Ascending aorta (tissue), 2 donors: Measurements from ENCODE around the gene EDN3. TPM values are rescaled to one million over a fixed set of nuclear protein-coding genes. Genes with fewer than 3 reads are reported as not detected.

Source experiments
- DNase-seq, 2 donors: peaks; one replicate each; pipeline ENCODE4 v3.0.0-alpha.2; 2019; ENCODE audit warnings: low spot score in 2 of 2
- H3K27ac ChIP-seq, 2 donors: fragments of 200-600 bp; sonication (generic); one replicate each; pipeline ENCODE4 v1.5.1; 2016 to 2017; ENCODE audit warnings: mild to moderate bottlenecking in 1 of 2
- H3K27me3 ChIP-seq: fragments of 200-600 bp; sonication (generic); one replicate; pipeline ENCODE4 v1.5.1; 2017
- H3K36me3 ChIP-seq, 2 donors: fragments of 200-600 bp; sonication (generic); one replicate each; pipeline ENCODE4 v1.5.1; 2016
- H3K4me1 ChIP-seq, 2 donors: fragments of 200-600 bp; sonication (generic); one replicate each; pipeline ENCODE4 v1.5.1; 2016 to 2017; ENCODE audit warnings: mild to moderate bottlenecking in 1 of 2
- H3K4me3 ChIP-seq, 2 donors: fragments of 200-600 bp; sonication (generic); one replicate each; pipeline ENCODE4 v1.5.1; 2016 to 2017; ENCODE audit warnings: mild to moderate bottlenecking in 1 of 2
- H3K9me3 ChIP-seq, 2 donors: fragments of 200-600 bp; sonication (generic); one replicate each; pipeline ENCODE4 v1.5.1; 2016
- intact Hi-C: fragments of 100-400 bp; cut with DNase I; formaldehyde crosslinking; loops from one replicate; pipeline ENCODE4 v1.15.1; 2023
- total RNA-seq: library from RNA; depleted of rRNA; stranded (reverse); fragments of >200 nt; gene quantifications from one replicate; pipeline ENCODE4 v1.1.0, GENCODE V29; 2016
- TF ChIP-seq, protein P1 (sequence below), 3 experiments: fragments of 200-600 bp in 2 of 3; fragments of 450-650 bp in 1 of 3; sonication (generic) in 2 of 3; IDR thresholded peaks; one replicate each; pipeline ENCODE4 v1.5.1; 2016 to 2019; ENCODE audit warnings: antibody characterized with exemption in 3 of 3, mild to moderate bottlenecking in 1 of 3, moderate library complexity in 1 of 3

The EDN3 gene
- total RNA-seq, 1 donor from 2014 or later: not detected

DNA sequence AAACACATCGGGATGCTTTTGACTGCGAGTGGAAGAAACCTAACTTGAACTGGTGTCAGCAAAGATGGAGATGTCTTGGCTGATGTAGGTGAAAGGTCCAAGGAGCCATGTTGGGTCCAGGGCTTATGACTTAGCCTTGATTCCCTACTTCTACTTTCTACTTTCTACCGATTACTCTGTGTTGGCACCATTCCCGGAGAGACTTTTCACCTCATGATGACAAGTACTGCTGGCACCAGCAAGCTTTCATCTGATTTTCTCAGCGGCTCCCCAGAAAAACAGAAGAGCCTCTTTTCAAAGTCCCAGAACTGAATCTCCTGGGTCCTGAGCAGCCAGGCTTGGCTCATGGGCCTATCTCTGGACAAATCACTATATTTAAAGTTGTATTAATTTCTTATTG lies 4.9 kb upstream of the EDN3 start:
- Histone ChIP-seq H3K27me3 (no peaks in the 10 kb centered on the region), H3K4me3 (no peak overlapping the region), H3K4me1 (no peaks in the 10 kb centered on the region), H3K9me3 (no peaks in the 10 kb centered on the region), H3K27ac (no peak overlapping the region), H3K36me3 (no peaks in the 10 kb centered on the region)
- intact Hi-C loops: no loop called here
- TF ChIP-seq, protein P1, sequence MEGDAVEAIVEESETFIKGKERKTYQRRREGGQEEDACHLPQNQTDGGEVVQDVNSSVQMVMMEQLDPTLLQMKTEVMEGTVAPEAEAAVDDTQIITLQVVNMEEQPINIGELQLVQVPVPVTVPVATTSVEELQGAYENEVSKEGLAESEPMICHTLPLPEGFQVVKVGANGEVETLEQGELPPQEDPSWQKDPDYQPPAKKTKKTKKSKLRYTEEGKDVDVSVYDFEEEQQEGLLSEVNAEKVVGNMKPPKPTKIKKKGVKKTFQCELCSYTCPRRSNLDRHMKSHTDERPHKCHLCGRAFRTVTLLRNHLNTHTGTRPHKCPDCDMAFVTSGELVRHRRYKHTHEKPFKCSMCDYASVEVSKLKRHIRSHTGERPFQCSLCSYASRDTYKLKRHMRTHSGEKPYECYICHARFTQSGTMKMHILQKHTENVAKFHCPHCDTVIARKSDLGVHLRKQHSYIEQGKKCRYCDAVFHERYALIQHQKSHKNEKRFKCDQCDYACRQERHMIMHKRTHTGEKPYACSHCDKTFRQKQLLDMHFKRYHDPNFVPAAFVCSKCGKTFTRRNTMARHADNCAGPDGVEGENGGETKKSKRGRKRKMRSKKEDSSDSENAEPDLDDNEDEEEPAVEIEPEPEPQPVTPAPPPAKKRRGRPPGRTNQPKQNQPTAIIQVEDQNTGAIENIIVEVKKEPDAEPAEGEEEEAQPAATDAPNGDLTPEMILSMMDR (IDR thresholded peaks at IDR 0.05): no peak
- no peak for DNase-seq

DNA sequence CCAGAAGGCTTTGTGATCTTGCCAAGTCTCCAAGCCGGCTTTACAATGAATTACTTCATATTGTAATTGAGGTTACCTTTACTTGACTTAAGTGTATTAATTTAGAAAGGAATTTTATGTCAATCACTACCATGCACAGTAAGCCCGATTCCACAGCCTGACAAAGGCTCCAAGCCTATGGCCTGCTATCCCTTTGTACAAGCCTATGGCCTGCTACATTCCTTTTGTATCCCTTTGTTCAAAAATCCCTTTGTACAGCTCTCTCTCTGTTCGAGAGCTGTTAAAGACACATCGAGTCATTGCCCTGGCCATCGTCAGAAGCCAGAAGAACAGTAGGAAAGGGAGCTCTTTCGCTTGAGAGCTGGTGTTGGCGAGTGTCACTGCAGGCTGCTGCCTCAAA lies 2.7 kb upstream of the EDN3 start:
- Histone ChIP-seq H3K4me1 (no peaks in the 10 kb centered on the region), H3K9me3 (no peaks in the 10 kb centered on the region), H3K36me3 (no peaks in the 10 kb centered on the region), H3K27ac (no peak overlapping the region), H3K4me3 (no peak overlapping the region), H3K27me3 (no peaks in the 10 kb centered on the region)
- intact Hi-C loops: no loop called here
- TF ChIP-seq, protein P1 (IDR thresholded peaks at IDR 0.05): no peak
- no peak for DNase-seq

DNA sequence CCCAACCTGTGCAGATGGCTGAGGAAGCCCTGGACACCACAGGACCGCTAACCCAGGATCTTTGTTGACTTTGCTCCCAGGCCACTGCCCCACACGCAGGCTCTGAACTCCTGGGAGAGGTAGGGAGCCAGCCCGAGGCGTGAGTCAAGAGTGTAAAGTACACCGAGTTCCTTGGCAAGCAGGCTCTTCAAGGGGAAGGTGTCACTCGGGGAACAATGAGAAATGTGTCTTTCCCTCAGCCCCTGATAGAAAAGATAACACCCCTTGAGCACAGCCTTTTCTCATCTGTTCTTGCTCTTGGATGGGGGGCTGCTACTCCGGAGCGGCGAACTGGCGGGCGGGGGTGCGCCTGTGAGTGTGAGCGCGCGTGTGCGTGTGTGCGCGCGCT lies 472 bp upstream of the EDN3 start:
- no peaks in the 10 kb centered on the region for H3K27me3 ChIP-seq
- H3K9me3 ChIP-seq: no peaks in the 10 kb centered on the region
- no peak for DNase-seq
- no peaks in the 10 kb centered on the region for H3K36me3 ChIP-seq
- no peak overlapping the region for H3K4me3 ChIP-seq
- no peak overlapping the region for H3K27ac ChIP-seq
- TF ChIP-seq, protein P1 (IDR thresholded peaks at IDR 0.05): no peak
- no peaks in the 10 kb centered on the region for H3K4me1 ChIP-seq
- intact Hi-C loops: no loop called here

DNA sequence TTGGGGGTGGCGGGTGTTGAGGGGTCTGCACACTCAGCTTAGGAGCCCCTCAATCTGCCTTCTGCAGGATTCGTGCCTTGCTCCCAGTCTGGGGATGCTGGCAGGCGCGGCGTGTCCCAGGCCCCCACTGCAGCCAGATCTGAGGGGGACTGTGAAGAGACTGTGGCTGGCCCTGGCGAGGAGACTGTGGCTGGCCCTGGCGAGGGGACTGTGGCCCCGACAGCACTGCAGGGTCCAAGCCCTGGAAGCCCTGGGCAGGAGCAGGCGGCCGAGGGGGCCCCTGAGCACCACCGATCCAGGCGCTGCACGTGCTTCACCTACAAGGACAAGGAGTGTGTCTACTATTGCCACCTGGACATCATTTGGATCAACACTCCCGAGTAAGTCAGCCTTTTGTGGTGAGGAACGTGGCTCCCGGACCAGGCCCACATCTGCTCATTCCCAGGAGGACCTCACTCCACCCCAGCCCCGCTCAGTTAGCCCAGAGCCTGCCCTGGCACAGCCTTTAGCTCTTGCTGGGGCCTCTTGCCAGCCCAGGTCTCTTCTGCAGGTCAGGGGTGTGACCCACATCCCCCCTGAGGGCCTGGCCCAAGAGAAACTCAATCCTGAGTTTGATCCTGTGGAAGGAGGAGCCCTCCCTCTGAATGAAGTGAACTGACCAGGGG lies 1.1 kb downstream of the EDN3 start:
- no peak for DNase-seq
- Histone ChIP-seq H3K4me1 (no peaks in the 10 kb centered on the region), H3K4me3 (no peak overlapping the region), H3K27me3 (no peaks in the 10 kb centered on the region), H3K27ac (no peak overlapping the region), H3K36me3 (no peaks in the 10 kb centered on the region), H3K9me3 (no peaks in the 10 kb centered on the region)
- TF ChIP-seq, protein P1 (IDR thresholded peaks at IDR 0.05): no peak
- intact Hi-C loops: no loop called here

DNA sequence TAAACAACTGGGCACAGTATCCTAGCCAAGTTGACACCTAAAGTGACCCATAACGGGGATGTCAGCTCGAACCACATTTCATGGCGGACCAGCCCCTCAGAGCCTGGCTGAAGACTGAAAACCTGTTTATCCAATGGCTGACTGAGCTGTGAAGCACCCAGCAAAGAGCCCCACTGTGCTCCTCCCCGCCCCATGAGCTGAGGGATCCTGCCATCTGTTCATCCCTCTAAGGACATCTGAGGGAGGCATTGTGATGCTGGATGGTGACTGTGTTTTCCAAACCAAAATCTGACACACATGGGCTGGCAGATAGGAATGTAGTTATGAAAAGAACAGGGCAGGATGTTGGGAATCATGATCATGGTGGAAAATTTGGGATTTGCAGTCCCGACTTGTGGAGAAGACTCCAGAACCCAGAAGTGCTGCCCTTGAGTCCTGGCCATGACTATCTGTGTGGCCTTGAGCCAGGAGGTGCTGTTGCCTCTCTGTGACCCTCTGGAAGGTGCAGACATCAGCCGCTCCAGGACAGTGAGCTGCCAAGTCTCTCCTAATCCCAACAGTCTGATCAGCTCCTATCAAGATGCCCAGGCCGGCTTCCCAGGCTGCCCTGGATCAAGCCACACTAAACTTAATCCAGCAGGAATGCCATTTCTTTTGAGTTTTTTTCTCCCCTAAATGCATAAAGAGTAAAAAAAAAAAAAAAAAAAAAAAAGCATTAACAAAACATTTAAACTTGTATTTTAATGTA lies 5.7 kb downstream of the EDN3 start:
- Histone ChIP-seq H3K4me3 (no peak overlapping the region), H3K9me3 (no peaks in the 10 kb centered on the region), H3K4me1 (no peaks in the 10 kb centered on the region), H3K36me3 (no peaks in the 10 kb centered on the region), H3K27ac (no peak overlapping the region), H3K27me3 (no peaks in the 10 kb centered on the region)
- intact Hi-C loops: no loop called here
- DNase-seq: no peak
- TF ChIP-seq, protein P1 (IDR thresholded peaks at IDR 0.05): no peak
